HepG2 (cell line): ENCODE data around the gene TK1. TPM values are rescaled to one million over a fixed set of nuclear protein-coding genes. Genes with fewer than 3 reads are reported as not detected.

Experiments
- ATAC-seq: fragments of 200-7000 bp; cut with Tn5 transposase; 3 replicates; pipeline ENCODE4 v1.9.1; 2020; ENCODE audit warnings: mild to moderate bottlenecking, moderate library complexity
- BruUV-seq: library from RNA; stranded (reverse); fragments of 400-500 nt; replicated peaks from 2 replicates; lab custom pipeline; 2021; lab: Mats Ljungman, UMichigan
- CTCF ChIA-PET: fragments of 300-600 bp; formaldehyde crosslinking; extraction: SDS; loops from one replicate; lab custom pipeline; 2021; ENCODE audit warnings: low total read pairs, inconsistent platforms, low intra/inter-chr PET ratio; lab: Yijun Ruan, JAX
- POLR2A ChIA-PET: fragments of 350-600 bp; sonication (Branson Sonifier 250); formaldehyde crosslinking; loops from one replicate; lab custom pipeline; 2020; ENCODE audit warnings: antibody characterized with exemption, inconsistent platforms; lab: Yijun Ruan, JAX
- DNase-seq: peaks from one replicate; pipeline ENCODE4 v3.0.0-alpha.2; 2015; ENCODE audit warnings: low spot score
- FAIRE-seq: peaks from 3 replicates; lab custom pipeline; 2011; peaks lifted over from hg19 to GRCh38; lab: Jason Lieb, UNC
- H2AFZ ChIP-seq: one replicate; pipeline ENCODE4 v1.6.1; 2011; ENCODE audit warnings: low read length, inconsistent platforms
- H3K27ac ChIP-seq: fragments of 300-600 bp; 3 replicates; pipeline ENCODE4 v1.8.0; 2011; ENCODE audit warnings: mixed run types, mild to moderate bottlenecking, mixed read lengths, low read length, inconsistent platforms; ENCODE audit not compliant: insufficient read depth; ENCODE audit errors: extremely low read length
- H3K27me3 ChIP-seq, 2 experiments: fragments of 200-600 bp in 1 of 2; 2 replicates in 1 of 2; 3 replicates in 1 of 2; pipeline versions ENCODE4 v1.6.0 to v1.8.0; 2011; ENCODE audit warnings: low read length in 2 of 2, mild to moderate bottlenecking in 2 of 2, moderate library complexity in 2 of 2, inconsistent platforms in 1 of 2; ENCODE audit not compliant: insufficient read depth in 2 of 2, control insufficient read depth in 1 of 2
- H3K36me3 ChIP-seq, 2 experiments: fragments of 200-600 bp in 1 of 2; replicated peaks in 1 of 2; 2 replicates in 1 of 2; 3 replicates in 1 of 2; pipeline versions ENCODE4 v1.5.1 to v1.8.0; 2011; ENCODE audit warnings: low read length in 2 of 2, inconsistent platforms in 1 of 2; ENCODE audit not compliant: insufficient read depth in 2 of 2, control insufficient read depth in 1 of 2
- H3K4me1 ChIP-seq: 2 replicates; pipeline ENCODE4 v1.5.1; 2012; ENCODE audit warnings: low read length, inconsistent platforms; ENCODE audit not compliant: insufficient read depth
- H3K4me2 ChIP-seq: 2 replicates; pipeline ENCODE4 v1.6.0; 2011; ENCODE audit warnings: low read depth, low read length, inconsistent platforms
- H3K4me3 ChIP-seq, 3 experiments: fragments of 200-600 bp in 1 of 3; sonication (generic), shearing (Covaris generic) in 1 of 3; replicated peaks in 1 of 3; 2 replicates each; pipeline ENCODE4 v1.5.1; 2011 to 2016; ENCODE audit warnings: low read length in 3 of 3, inconsistent platforms in 2 of 3, low read depth in 2 of 3, mild to moderate bottlenecking in 2 of 3, control low read depth in 1 of 3, mixed read lengths in 1 of 3; ENCODE audit not compliant: insufficient read depth in 1 of 3
- H3K79me2 ChIP-seq: one replicate; pipeline ENCODE4 v1.6.1; 2011; ENCODE audit warnings: low read length, inconsistent platforms; ENCODE audit not compliant: insufficient read depth
- H3K9ac ChIP-seq: 2 replicates; pipeline ENCODE4 v1.6.0; 2011; ENCODE audit warnings: mild to moderate bottlenecking, low read depth, low read length, inconsistent platforms; ENCODE audit not compliant: insufficient read depth
- H3K9me3 ChIP-seq: 2 replicates; pipeline ENCODE4 v1.5.1; 2012; ENCODE audit warnings: mild to moderate bottlenecking, low read length
- H4K20me1 ChIP-seq: 2 replicates; pipeline ENCODE4 v1.6.0; 2011; ENCODE audit warnings: inconsistent platforms, mild to moderate bottlenecking, low read length, moderate library complexity; ENCODE audit not compliant: insufficient read depth
- CEBPB ChIP-seq: IDR thresholded peaks from 2 replicates; pipeline ENCODE4 v1.6.1; 2011; ENCODE audit warnings: low read depth, low read length, improper control_type of control experiment, borderline replicate concordance
- FOXP1 ChIP-seq, 2 experiments: fragments of 450-650 bp in 1 of 2; IDR thresholded peaks; 2 replicates each; pipeline ENCODE4 v1.6.1; 2017 to 2018; ENCODE audit warnings: antibody characterized with exemption in 1 of 2
- GATAD2A ChIP-seq: IDR thresholded peaks from 2 replicates; pipeline ENCODE4 v1.6.1; 2016
- HMG20B ChIP-seq: conservative IDR thresholded peaks from 2 replicates; pipeline ENCODE4 v1.6.1; 2016; ENCODE audit warnings: missing genetic modification reagents, missing compliant biosample characterization
- NR2C2 ChIP-seq: sonication (generic); formaldehyde crosslinking; IDR thresholded peaks from 2 replicates; pipeline ENCODE4 v1.4.0; 2020; ENCODE audit warnings: missing genetic modification reagents, mild to moderate bottlenecking, moderate library complexity, borderline replicate concordance
- NR2F6 ChIP-seq, 2 experiments: IDR thresholded peaks; 2 replicates each; pipeline ENCODE4 v1.6.1; 2016; ENCODE audit warnings: antibody characterized with exemption in 1 of 2, mild to moderate bottlenecking in 1 of 2
- PAWR ChIP-seq: sonication (generic); formaldehyde crosslinking; IDR thresholded peaks from 2 replicates; pipeline ENCODE4 v1.4.0; 2020; ENCODE audit warnings: missing genetic modification reagents, mild to moderate bottlenecking, borderline replicate concordance
- RAD21 ChIP-seq: fragments of 450-650 bp; formaldehyde crosslinking; IDR thresholded peaks from 2 replicates; pipeline ENCODE4 v1.5.0; 2020; ENCODE audit warnings: mild to moderate bottlenecking
- ZFP36L1 ChIP-seq: sonication (generic); formaldehyde crosslinking; IDR thresholded peaks from 2 replicates; pipeline ENCODE4 v1.8.0; 2022; ENCODE audit warnings: mild to moderate bottlenecking, missing genetic modification reagents, moderate library complexity
- ZNF121 ChIP-seq: sonication (generic); formaldehyde crosslinking; IDR thresholded peaks from 2 replicates; pipeline ENCODE4 v1.5.0; 2020; ENCODE audit warnings: mild to moderate bottlenecking, missing genetic modification reagents
- ZNF136 ChIP-seq: sonication (generic); formaldehyde crosslinking; IDR thresholded peaks from 2 replicates; pipeline ENCODE4 v1.8.1; 2022; ENCODE audit warnings: low read depth, mild to moderate bottlenecking, moderate library complexity, missing genetic modification reagents
- ZNF230 ChIP-seq: sonication (generic); formaldehyde crosslinking; IDR thresholded peaks from 2 replicates; pipeline ENCODE4 v1.4.0; 2020; ENCODE audit warnings: mild to moderate bottlenecking, missing genetic modification reagents
- ZNF460 ChIP-seq: sonication (generic); formaldehyde crosslinking; IDR thresholded peaks from 2 replicates; pipeline ENCODE4 v1.5.1; 2020; ENCODE audit warnings: missing genetic modification reagents, mild to moderate bottlenecking, borderline replicate concordance
- ZNF644 ChIP-seq: IDR thresholded peaks from 2 replicates; pipeline ENCODE4 v1.6.1; 2016; ENCODE audit warnings: low read depth
- WGBS: methylation state at CpG from one replicate; pipeline ENCODE4 v1.1.6; 2017; ENCODE audit warnings: low lambda C conversion rate; 5-methylcytosine and 5-hydroxymethylcytosine counted together
- in situ Hi-C: cut with HindIII; loops from 2 replicates; pipeline ENCODE4 v1.10.0; 2017; ENCODE audit warnings: low pct_unique_long_range_greater_than_20kb; ENCODE audit not compliant: extremely low pct_ligation_motif_present
- intact Hi-C: fragments of 100-400 bp; cut with micrococcal nuclease; formaldehyde crosslinking; loops from one replicate; pipeline ENCODE4 v1.10.0; 2022; ENCODE audit not compliant: unreplicated experiment
- polyA plus RNA-seq, 8 experiments: library from polyadenylated mRNA; depleted of rRNA in 3 of 8; stranded (reverse) in 7 of 8; unstranded in 1 of 8; fragments of >200 nt; fragmentation: Illumina TruSeq in 4 of 8; extraction: Trizol in 4 of 8; gene quantifications; 2 replicates each; pipeline versions ENCODE4 v1.2.1 to v1.2.3, GENCODE V29; 2011 to 2016; ENCODE audit warnings: low read depth in 4 of 8, missing spikeins in 1 of 8, mixed read lengths in 1 of 8; ENCODE audit not compliant: insufficient read depth in 1 of 8
- total RNA-seq, 5 experiments: library from RNA; depleted of rRNA; stranded (reverse); fragments of >200 nt; fragmentation: Illumina TruSeq; extraction: Trizol; gene quantifications; 2 replicates each; pipeline ENCODE4 v1.2.3, GENCODE V29; 2016; ENCODE audit warnings: low read depth in 1 of 5
- TF ChIP-seq, protein P1 (sequence below): sonication (generic); formaldehyde crosslinking; IDR thresholded peaks from 2 replicates; pipeline ENCODE4 v1.5.1; 2020; ENCODE audit warnings: missing genetic modification reagents, mild to moderate bottlenecking, borderline replicate concordance
- TF ChIP-seq, protein P2 (sequence below), 2 experiments: fragments of 450-650 bp in 1 of 2; sonication (generic) in 1 of 2; formaldehyde crosslinking; IDR thresholded peaks; 2 replicates each; pipeline versions ENCODE4 v1.5.0 to v1.8.0; 2020 to 2022; ENCODE audit warnings: mild to moderate bottlenecking in 1 of 2, missing genetic modification reagents in 1 of 2
- TF ChIP-seq, protein P3 (sequence below): sonication (generic); formaldehyde crosslinking; IDR thresholded peaks from 2 replicates; pipeline ENCODE4 v1.4.0; 2020; ENCODE audit warnings: missing genetic modification reagents, low read depth, mild to moderate bottlenecking, borderline replicate concordance
- TF ChIP-seq, protein P4 (sequence below): sonication (generic); formaldehyde crosslinking; conservative IDR thresholded peaks from 2 replicates; pipeline ENCODE4 v1.8.1; 2023; ENCODE audit warnings: missing genetic modification reagents

Gene TK1
- total and polyA plus RNA-seq, 2 of the 13 experiments (the other 11 are each of a cell fraction or from before 2014, with no cell fraction given) = 45.0 to 96.0 TPM

DNA sequence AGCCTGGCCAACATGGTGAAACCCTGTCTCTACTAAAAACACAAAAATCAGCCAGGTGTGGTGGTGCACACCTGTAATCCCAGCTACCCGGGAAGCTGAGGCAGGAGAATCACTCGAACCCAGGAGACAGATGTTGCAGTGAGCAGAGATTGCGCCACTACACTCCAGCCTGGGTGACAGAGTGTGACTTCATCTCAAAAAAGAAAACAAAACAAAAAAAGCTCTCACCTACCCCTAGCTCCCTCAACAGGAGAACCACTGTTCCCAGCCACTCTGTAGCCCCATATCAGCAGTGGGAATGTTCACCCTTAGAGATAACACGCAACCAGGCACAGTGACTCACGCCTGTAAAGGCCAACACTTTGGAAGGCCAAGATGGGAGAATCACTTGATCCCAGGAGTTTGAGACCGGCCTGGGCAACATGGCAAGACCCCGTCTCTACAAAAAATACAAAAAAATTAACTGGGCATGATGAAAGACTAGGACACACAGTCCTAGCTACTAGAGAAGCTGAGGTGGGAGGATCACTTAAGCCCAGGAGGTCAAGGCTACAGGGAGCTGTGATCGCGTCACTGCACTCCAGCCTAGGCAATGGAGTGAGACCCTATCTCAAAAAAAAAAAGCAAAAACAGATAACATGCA lies 50.9 kb downstream of the TK1 start:
- peak; percentile 64 for FAIRE-seq
- WGBS = 28% methylated on average over 9 of the region's 9 CpGs
- intact Hi-C loops (no loop called here), in situ Hi-C loops (no loop called here)
- POLR2A ChIA-PET = interaction anchor here (1.0 to 5.0 kb wide), 4 partner anchors 8 to 51 kb away, joined by 4 to 57 read pairs (median 10); partner anchors contain the start of genes AFMID, TK1 and TMC6
- Histone ChIP-seq H3K79me2 (no peaks in the 10 kb centered on the region), H2AFZ (no peak overlapping the region), H3K27me3 (no peaks in the 10 kb centered on the region), H3K27ac (peak overlapping the region; percentile 25), H3K4me3 (no peak overlapping the region), H3K4me2 (peak overlapping the region; percentile 77), H3K9ac (no peak overlapping the region), H3K4me1 (peaks cover 90% of the 10 kb centered on the region), H4K20me1 (no peaks in the 10 kb centered on the region), H3K36me3 (no peaks in the 10 kb centered on the region), H3K9me3 (no peaks in the 10 kb centered on the region)
- BruUV-seq = no TSS peak
- ATAC-seq = no peak
- CTCF ChIA-PET = interaction anchor here (2.3 kb wide), 1 partner anchor 19 kb away, joined by 11 read pairs; no protein-coding TSS in a partner anchor
- peak; percentile 62 for DNase-seq
- TF ChIP-seq ZNF644 (CRISPR knock-in tag) = 0 out of 2 replicates have a peak, but pooled peaks have one; percentile 21
- 0 out of 2 replicates have a peak, but pooled peaks have one; percentile 12 for TF ChIP-seq ZNF230 (CRISPR knock-in tag)
- TF ChIP-seq CEBPB = peak; percentile 62
- peak; percentile 91 for TF ChIP-seq ZNF460 (CRISPR knock-in tag)
- TF ChIP-seq, protein P1, sequence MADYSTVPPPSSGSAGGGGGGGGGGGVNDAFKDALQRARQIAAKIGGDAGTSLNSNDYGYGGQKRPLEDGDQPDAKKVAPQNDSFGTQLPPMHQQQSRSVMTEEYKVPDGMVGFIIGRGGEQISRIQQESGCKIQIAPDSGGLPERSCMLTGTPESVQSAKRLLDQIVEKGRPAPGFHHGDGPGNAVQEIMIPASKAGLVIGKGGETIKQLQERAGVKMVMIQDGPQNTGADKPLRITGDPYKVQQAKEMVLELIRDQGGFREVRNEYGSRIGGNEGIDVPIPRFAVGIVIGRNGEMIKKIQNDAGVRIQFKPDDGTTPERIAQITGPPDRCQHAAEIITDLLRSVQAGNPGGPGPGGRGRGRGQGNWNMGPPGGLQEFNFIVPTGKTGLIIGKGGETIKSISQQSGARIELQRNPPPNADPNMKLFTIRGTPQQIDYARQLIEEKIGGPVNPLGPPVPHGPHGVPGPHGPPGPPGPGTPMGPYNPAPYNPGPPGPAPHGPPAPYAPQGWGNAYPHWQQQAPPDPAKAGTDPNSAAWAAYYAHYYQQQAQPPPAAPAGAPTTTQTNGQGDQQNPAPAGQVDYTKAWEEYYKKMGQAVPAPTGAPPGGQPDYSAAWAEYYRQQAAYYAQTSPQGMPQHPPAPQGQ (CRISPR knock-in tag) = peak; percentile 26; the same call in 1 of the 2 replicates
- no peak; the same call in 1 of the 2 replicates for TF ChIP-seq NR2F6 (IDR thresholded peaks at IDR 0.05)
- TF ChIP-seq NR2F6 (CRISPR knock-in tag; IDR thresholded peaks at IDR 0.05) = peak; percentile 53
- no peak for TF ChIP-seq PAWR (CRISPR knock-in tag)
- peak; percentile 56 for TF ChIP-seq FOXP1 (IDR thresholded peaks at IDR 0.05)
- TF ChIP-seq FOXP1 (CRISPR knock-in tag; IDR thresholded peaks at IDR 0.05) = no peak
- 0 out of 2 replicates have a peak, but pooled peaks have one; percentile 17 for TF ChIP-seq GATAD2A (CRISPR knock-in tag)
- peak; percentile 46; the same call in 1 of the 2 replicates for TF ChIP-seq NR2C2 (CRISPR knock-in tag)
- TF ChIP-seq, protein P2, sequence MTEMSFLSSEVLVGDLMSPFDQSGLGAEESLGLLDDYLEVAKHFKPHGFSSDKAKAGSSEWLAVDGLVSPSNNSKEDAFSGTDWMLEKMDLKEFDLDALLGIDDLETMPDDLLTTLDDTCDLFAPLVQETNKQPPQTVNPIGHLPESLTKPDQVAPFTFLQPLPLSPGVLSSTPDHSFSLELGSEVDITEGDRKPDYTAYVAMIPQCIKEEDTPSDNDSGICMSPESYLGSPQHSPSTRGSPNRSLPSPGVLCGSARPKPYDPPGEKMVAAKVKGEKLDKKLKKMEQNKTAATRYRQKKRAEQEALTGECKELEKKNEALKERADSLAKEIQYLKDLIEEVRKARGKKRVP (CRISPR knock-in tag; IDR thresholded peaks at IDR 0.05) = peak in 1 of 2 experiments; percentile 68; a peak in 1 of 4 replicates
- TF ChIP-seq ZNF136 (CRISPR knock-in tag) = no peak
- TF ChIP-seq, protein P3, sequence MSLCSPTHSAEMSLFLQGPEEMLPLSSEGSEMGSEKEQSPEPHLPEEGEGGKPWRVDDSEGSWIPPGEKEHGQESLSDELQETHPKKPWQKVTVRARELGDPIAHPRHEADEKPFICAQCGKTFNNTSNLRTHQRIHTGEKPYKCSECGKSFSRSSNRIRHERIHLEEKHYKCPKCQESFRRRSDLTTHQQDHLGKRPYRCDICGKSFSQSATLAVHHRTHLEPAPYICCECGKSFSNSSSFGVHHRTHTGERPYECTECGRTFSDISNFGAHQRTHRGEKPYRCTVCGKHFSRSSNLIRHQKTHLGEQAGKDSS = 0 out of 2 replicates have a peak, but pooled peaks have one; percentile 23
- TF ChIP-seq ZNF121 (CRISPR knock-in tag) = peak; percentile 92
- TF ChIP-seq, protein P4, sequence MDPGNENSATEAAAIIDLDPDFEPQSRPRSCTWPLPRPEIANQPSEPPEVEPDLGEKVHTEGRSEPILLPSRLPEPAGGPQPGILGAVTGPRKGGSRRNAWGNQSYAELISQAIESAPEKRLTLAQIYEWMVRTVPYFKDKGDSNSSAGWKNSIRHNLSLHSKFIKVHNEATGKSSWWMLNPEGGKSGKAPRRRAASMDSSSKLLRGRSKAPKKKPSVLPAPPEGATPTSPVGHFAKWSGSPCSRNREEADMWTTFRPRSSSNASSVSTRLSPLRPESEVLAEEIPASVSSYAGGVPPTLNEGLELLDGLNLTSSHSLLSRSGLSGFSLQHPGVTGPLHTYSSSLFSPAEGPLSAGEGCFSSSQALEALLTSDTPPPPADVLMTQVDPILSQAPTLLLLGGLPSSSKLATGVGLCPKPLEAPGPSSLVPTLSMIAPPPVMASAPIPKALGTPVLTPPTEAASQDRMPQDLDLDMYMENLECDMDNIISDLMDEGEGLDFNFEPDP (CRISPR knock-in tag) = 0 out of 2 replicates have a peak, but pooled peaks have one; percentile 86
- TF ChIP-seq ZFP36L1 (CRISPR knock-in tag) = peak; percentile 21; the same call in 1 of the 2 replicates
- no peak for TF ChIP-seq RAD21 (CRISPR knock-in tag)
- no peak for TF ChIP-seq HMG20B (CRISPR knock-in tag)
